Measurements from ENCODE around the gene PDIA4.

- TF ChIP-seq CTCF (IDR thresholded peaks at IDR 0.05) (no peak), POLR2A (IDR thresholded peaks at IDR 0.05) (no peak)
Observed at GRCh38 chr7:149036676-149037075, 8.4 kb upstream of the PDIA4 start.

Measured in esophagus squamous epithelium (tissue), 4 donors.